HEK293 (cell line): ENCODE measurements around the gene MYO1D.

ENCODE experiments used
- GLIS1 ChIP-seq: fragments of 450-650 bp; formaldehyde crosslinking; IDR thresholded peaks from 2 replicates; pipeline ENCODE4 v1.5.1; 2016; ENCODE audit warnings: missing biosample characterization, missing genetic modification characterization
- KLF16 ChIP-seq: fragments of 450-650 bp; formaldehyde crosslinking; IDR thresholded peaks from 2 replicates; pipeline ENCODE4 v1.5.1; 2017; ENCODE audit warnings: missing biosample characterization, missing genetic modification characterization
- ZNF501 ChIP-seq: fragments of 450-650 bp; formaldehyde crosslinking; IDR thresholded peaks from 2 replicates; pipeline ENCODE4 v1.5.1; 2016; ENCODE audit warnings: missing biosample characterization, missing genetic modification characterization
- TF ChIP-seq, protein P1 (sequence below): fragments of 450-650 bp; formaldehyde crosslinking; IDR thresholded peaks from 2 replicates; pipeline ENCODE4 v1.5.1; 2016; ENCODE audit warnings: missing biosample characterization, missing genetic modification characterization

DNA sequence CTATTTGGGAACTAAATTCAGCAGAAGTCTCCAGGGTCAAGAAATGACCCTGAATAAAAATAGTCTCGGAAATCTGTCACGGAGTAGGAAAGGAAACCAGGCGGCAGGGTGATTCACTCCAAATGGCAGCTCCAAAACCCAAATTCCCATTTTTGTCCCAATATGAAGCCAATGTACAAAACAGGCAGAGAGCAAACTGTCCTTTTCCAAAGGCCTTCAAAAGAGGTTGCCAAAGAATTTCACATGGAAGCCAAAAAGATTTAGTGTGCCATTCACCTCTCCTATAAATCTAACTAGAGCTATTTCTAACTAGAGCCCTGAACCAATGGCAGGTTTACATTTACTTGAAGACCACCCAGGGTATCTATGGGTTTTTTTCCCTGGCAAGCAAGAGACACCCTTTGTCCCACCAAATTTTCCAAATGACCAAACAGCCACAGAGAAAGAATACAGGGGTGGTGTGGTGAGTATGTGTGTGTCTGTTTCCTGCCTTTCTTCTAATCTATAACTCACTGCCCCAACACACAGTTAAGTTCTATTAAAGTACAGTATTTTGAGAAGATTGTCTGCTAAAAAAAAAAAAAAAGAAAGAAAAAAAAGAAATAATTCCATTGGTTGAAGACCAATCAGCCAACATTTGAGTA lies 6.8 kb downstream of the MYO1D start:
- TF ChIP-seq GLIS1 (tag by site-specific recombination) (no peak), ZNF501 (tag by site-specific recombination) (no peak), KLF16 (no peak)
- TF ChIP-seq, protein P1, sequence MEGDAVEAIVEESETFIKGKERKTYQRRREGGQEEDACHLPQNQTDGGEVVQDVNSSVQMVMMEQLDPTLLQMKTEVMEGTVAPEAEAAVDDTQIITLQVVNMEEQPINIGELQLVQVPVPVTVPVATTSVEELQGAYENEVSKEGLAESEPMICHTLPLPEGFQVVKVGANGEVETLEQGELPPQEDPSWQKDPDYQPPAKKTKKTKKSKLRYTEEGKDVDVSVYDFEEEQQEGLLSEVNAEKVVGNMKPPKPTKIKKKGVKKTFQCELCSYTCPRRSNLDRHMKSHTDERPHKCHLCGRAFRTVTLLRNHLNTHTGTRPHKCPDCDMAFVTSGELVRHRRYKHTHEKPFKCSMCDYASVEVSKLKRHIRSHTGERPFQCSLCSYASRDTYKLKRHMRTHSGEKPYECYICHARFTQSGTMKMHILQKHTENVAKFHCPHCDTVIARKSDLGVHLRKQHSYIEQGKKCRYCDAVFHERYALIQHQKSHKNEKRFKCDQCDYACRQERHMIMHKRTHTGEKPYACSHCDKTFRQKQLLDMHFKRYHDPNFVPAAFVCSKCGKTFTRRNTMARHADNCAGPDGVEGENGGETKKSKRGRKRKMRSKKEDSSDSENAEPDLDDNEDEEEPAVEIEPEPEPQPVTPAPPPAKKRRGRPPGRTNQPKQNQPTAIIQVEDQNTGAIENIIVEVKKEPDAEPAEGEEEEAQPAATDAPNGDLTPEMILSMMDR (tag by site-specific recombination) = no peak
